ENCODE results near the gene SLC37A3.

GRCh38 chr7:140364819-140365218, 33.5 kb downstream of the SLC37A3 start:
- TF ChIP-seq YY1 (IDR thresholded peaks at IDR 0.05; ENCODE audit: insufficient read depth, insufficient read length) (no peak), SUZ12 (IDR thresholded peaks at IDR 0.05; ENCODE audit: extremely low read depth, insufficient read depth, insufficient read length) (no peak)
